ENCODE data around the gene PTPRU. TPM values are rescaled to one million over a fixed set of nuclear protein-coding genes. Genes with fewer than 3 reads are reported as not detected.

PTPRU gene
- polyA plus RNA-seq, 1 of the 3 experiments (the other 2 are of a cell fraction) = 3.5 TPM

GRCh38 chr1:29329022-29329775, 92.9 kb downstream of the PTPRU start:
- no peak for DNase-seq

GRCh38 chr1:29330089-29330488, 93.8 kb downstream of the PTPRU start:
- POLR2A ChIA-PET = no interaction called here
- no peak for DNase-seq
- no peak overlapping the region for H3K4me3 ChIP-seq (ENCODE audit: low read depth in 2 of 2, low read length in 1 of 2)
- no peaks in the 10 kb centered on the region for H3K27me3 ChIP-seq (ENCODE audit: insufficient read depth)
- no peak overlapping the region for H3K27ac ChIP-seq (ENCODE audit: low read depth in 2 of 2, low read length in 1 of 2)
- no peaks in the 10 kb centered on the region for H3F3A ChIP-seq (replicated peaks; ENCODE audit: insufficient read depth)
- H2AFZ ChIP-seq (ENCODE audit: low read depth) = no peak overlapping the region
- H3K79me2 ChIP-seq (ENCODE audit: insufficient read depth) = no peaks in the 10 kb centered on the region
- WGBS (ENCODE audit: low lambda C conversion rate) = 8% methylated on average over 2 of the region's 2 CpGs
- H3K9me3 ChIP-seq = no peaks in the 10 kb centered on the region
- no peak overlapping the region for H3K9ac ChIP-seq
- no peaks in the 10 kb centered on the region for H3K9me2 ChIP-seq
- no peak overlapping the region for H3K4me2 ChIP-seq
- CTCF ChIA-PET = interaction anchor here (0.8 to 1.0 kb wide), 2 partner anchors 12 to 85 kb away, joined by 3 to 4 read pairs; no protein-coding TSS in a partner anchor
- H4K20me1 ChIP-seq (ENCODE audit: insufficient read depth) = no peaks in the 10 kb centered on the region
- no peaks in the 10 kb centered on the region for H3K36me3 ChIP-seq (replicated peaks in 1 of 2; ENCODE audit: control insufficient read depth in 1 of 2, insufficient read depth in 2 of 2, low read length in 1 of 2)
- H3K4me1 ChIP-seq (ENCODE audit: control insufficient read depth in 1 of 2, insufficient read depth in 2 of 2, low read depth in 1 of 2, low read length in 1 of 2) = peaks cover 0 to 13% of the 10 kb centered on the region in 2 experiments; a peak in 1 of 4 replicates
- TF ChIP-seq FOXM1 (IDR thresholded peaks at IDR 0.05; ENCODE audit: low read depth) = no peak
- TF ChIP-seq TEAD4 (IDR thresholded peaks at IDR 0.05; ENCODE audit: borderline replicate concordance, insufficient read depth) = no peak
- no peak for TF ChIP-seq USF2 (IDR thresholded peaks at IDR 0.05; ENCODE audit: borderline replicate concordance, low read depth, low read length)
- no peak for TF ChIP-seq MAX (IDR thresholded peaks at IDR 0.05; ENCODE audit: low read depth)
- TF ChIP-seq POLR2AphosphoS5 (IDR thresholded peaks at IDR 0.05; ENCODE audit: low read depth, low read length) = no peak
- TF ChIP-seq TCF12 (IDR thresholded peaks at IDR 0.05) = no peak
- no peak for TF ChIP-seq RFX5 (IDR thresholded peaks at IDR 0.05; ENCODE audit: low read length)
- TF ChIP-seq NRF1 (IDR thresholded peaks at IDR 0.05; ENCODE audit: low read depth, low read length) = no peak
- no peak for TF ChIP-seq SMC3 (IDR thresholded peaks at IDR 0.05; ENCODE audit: low read depth, low read length)
- no peak for TF ChIP-seq ZBTB33 (IDR thresholded peaks at IDR 0.05; ENCODE audit: borderline replicate concordance, low read depth)
- no peak for TF ChIP-seq PBX3 (IDR thresholded peaks at IDR 0.05)
- no peak for TF ChIP-seq EZH2phosphoT487 (IDR thresholded peaks at IDR 0.05; ENCODE audit: borderline replicate concordance, low read depth)
- no peak for TF ChIP-seq ELF1 (IDR thresholded peaks at IDR 0.05)
- no peak for TF ChIP-seq NFIC (IDR thresholded peaks at IDR 0.05; ENCODE audit: borderline replicate concordance)

More at GRCh38 chr1:29329022-29329775, 92.9 kb downstream of the PTPRU start:
- CTCF ChIA-PET = interaction anchor here (1.0 kb wide), 1 partner anchor 84 kb away, joined by 3 read pairs; no protein-coding TSS in a partner anchor
- Histone ChIP-seq H3F3A (replicated peaks; ENCODE audit: insufficient read depth) (no peaks in the 10 kb centered on the region), H3K9me2 (no peaks in the 10 kb centered on the region), H3K9ac (no peak overlapping the region), H3K4me3 (ENCODE audit: low read depth in 2 of 2, low read length in 1 of 2) (no peak overlapping the region), H3K27me3 (ENCODE audit: insufficient read depth) (no peaks in the 10 kb centered on the region), H4K20me1 (ENCODE audit: insufficient read depth) (no peaks in the 10 kb centered on the region), H3K9me3 (no peaks in the 10 kb centered on the region), H3K4me1 (ENCODE audit: control insufficient read depth in 1 of 2, insufficient read depth in 2 of 2, low read depth in 1 of 2, low read length in 1 of 2) (peaks cover 0 to 15% of the 10 kb centered on the region in 2 experiments; a peak in 1 of 4 replicates), H2AFZ (ENCODE audit: low read depth) (no peak overlapping the region), H3K79me2 (ENCODE audit: insufficient read depth) (no peaks in the 10 kb centered on the region), H3K36me3 (replicated peaks in 1 of 2; ENCODE audit: control insufficient read depth in 1 of 2, insufficient read depth in 2 of 2, low read length in 1 of 2) (no peaks in the 10 kb centered on the region), H3K27ac (ENCODE audit: low read depth in 2 of 2, low read length in 1 of 2) (no peak overlapping the region), H3K4me2 (no peak overlapping the region)
- TF ChIP-seq REST (IDR thresholded peaks at IDR 0.05; ENCODE audit: low read depth, low read length) = no peak
- WGBS (ENCODE audit: low lambda C conversion rate) = 70% methylated on average over 8 of the region's 9 CpGs
- POLR2A ChIA-PET = no interaction called here

Measured in SK-N-SH (cell line).